ENCODE results near the gene CRHR2.

Gene CRHR2

GRCh38 chr7:30627026-30627425 is 55.2 kb downstream of the CRHR2 start:
- H3K4me1 ChIP-seq (ENCODE audit: control insufficient read depth, insufficient read depth, low read length) = no peaks in the 10 kb centered on the region
- CTCF ChIA-PET = interaction anchor here (0.5 to 1.3 kb wide), 2 partner anchors 13 to 113 kb away, joined by 4 to 5 read pairs; no protein-coding TSS in a partner anchor
- no peak overlapping the region for H3K4me3 ChIP-seq (ENCODE audit: low read depth, low read length)
- no peaks in the 10 kb centered on the region for H3K9me3 ChIP-seq (ENCODE audit: control insufficient read depth, insufficient read depth, low read depth, low read length)
- TF ChIP-seq ZNF148 (tag by site-specific recombination; IDR thresholded peaks at IDR 0.05; ENCODE audit: borderline replicate concordance) (no peak), ZNF398 (tag by site-specific recombination; IDR thresholded peaks at IDR 0.05) (no peak), ZNF114 (tag by site-specific recombination; IDR thresholded peaks at IDR 0.05) (no peak), KLF16 (tag by site-specific recombination; IDR thresholded peaks at IDR 0.05) (no peak), ZNF626 (tag by site-specific recombination; IDR thresholded peaks at IDR 0.05) (no peak), ZBTB20 (tag by site-specific recombination; IDR thresholded peaks at IDR 0.05) (no peak), HOXC10 (CRISPR knock-in tag; IDR thresholded peaks at IDR 0.05) (no peak), ZNF747 (tag by site-specific recombination; IDR thresholded peaks at IDR 0.05) (no peak)
- TF ChIP-seq, protein P1, sequence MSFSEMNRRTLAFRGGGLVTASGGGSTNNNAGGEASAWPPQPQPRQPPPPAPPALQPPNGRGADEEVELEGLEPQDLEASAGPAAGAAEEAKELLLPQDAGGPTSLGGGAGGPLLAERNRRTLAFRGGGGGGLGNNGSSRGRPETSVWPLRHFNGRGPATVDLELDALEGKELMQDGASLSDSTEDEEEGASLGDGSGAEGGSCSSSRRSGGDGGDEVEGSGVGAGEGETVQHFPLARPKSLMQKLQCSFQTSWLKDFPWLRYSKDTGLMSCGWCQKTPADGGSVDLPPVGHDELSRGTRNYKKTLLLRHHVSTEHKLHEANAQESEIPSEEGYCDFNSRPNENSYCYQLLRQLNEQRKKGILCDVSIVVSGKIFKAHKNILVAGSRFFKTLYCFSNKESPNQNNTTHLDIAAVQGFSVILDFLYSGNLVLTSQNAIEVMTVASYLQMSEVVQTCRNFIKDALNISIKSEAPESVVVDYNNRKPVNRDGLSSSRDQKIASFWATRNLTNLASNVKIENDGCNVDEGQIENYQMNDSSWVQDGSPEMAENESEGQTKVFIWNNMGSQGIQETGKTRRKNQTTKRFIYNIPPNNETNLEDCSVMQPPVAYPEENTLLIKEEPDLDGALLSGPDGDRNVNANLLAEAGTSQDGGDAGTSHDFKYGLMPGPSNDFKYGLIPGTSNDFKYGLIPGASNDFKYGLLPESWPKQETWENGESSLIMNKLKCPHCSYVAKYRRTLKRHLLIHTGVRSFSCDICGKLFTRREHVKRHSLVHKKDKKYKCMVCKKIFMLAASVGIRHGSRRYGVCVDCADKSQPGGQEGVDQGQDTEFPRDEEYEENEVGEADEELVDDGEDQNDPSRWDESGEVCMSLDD (tag by site-specific recombination; IDR thresholded peaks at IDR 0.05) = no peak
- POLR2A ChIA-PET = interaction anchor here (0.7 kb wide), 1 partner anchor 1862 kb away, joined by 3 read pairs; no protein-coding TSS in a partner anchor
- peaks cover 57 to 71% of the 10 kb centered on the region in 2 experiments for H3K36me3 ChIP-seq (ENCODE audit: control insufficient read depth in 2 of 2, insufficient read depth in 1 of 2, low read length in 2 of 2)
- no peak overlapping the region for H3K27ac ChIP-seq (ENCODE audit: extremely low read depth, low read depth, low read length)

DNA sequence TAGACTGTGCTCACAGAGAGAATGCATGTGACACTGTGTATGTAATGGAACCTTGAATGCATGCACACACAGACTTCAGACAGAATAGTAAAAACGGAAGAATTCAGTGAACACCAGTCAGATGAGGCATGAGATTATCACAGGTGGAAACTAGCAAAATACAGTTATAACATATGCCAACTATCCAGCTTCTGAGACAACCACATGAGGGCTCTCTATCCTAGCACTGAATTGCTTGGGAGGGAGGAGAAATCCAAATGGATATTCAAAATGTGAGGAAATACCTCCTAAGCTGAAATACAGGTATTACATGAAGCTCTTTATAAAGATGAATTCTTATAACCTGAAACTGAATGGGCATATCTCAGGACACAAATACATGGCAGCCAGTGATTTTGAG is 57.0 kb downstream of the CRHR2 start:
- ChIA-PET POLR2A (no interaction called here), CTCF (interaction anchor here (0.8 to 1.8 kb wide), 2 partner anchors 115 to 130 kb away, joined by 4 to 5 read pairs; no protein-coding TSS in a partner anchor)
- no peaks in the 10 kb centered on the region for H3K9me3 ChIP-seq (ENCODE audit: control insufficient read depth, insufficient read depth, low read depth, low read length)
- no peak overlapping the region for H3K4me3 ChIP-seq (ENCODE audit: low read depth, low read length)
- peaks cover 60 to 72% of the 10 kb centered on the region in 2 experiments for H3K36me3 ChIP-seq (ENCODE audit: control insufficient read depth in 2 of 2, insufficient read depth in 1 of 2, low read length in 2 of 2)
- no peak overlapping the region for H3K27ac ChIP-seq (ENCODE audit: extremely low read depth, low read depth, low read length)
- H3K4me1 ChIP-seq (ENCODE audit: control insufficient read depth, insufficient read depth, low read length) = no peaks in the 10 kb centered on the region
- TF ChIP-seq ZNF560 (tag by site-specific recombination; IDR thresholded peaks at IDR 0.05; ENCODE audit: borderline replicate concordance) = no peak
- TF ChIP-seq ZNF404 (tag by site-specific recombination; IDR thresholded peaks at IDR 0.05) = no peak
- no peak for TF ChIP-seq ZBTB48 (tag by site-specific recombination; IDR thresholded peaks at IDR 0.05)
- no peak for TF ChIP-seq ZNF529 (tag by site-specific recombination; IDR thresholded peaks at IDR 0.05; ENCODE audit: insufficient replicate concordance)
- TF ChIP-seq ZNF510 (tag by site-specific recombination; IDR thresholded peaks at IDR 0.05; ENCODE audit: insufficient replicate concordance) = no peak
- TF ChIP-seq ZNF621 (tag by site-specific recombination; IDR thresholded peaks at IDR 0.05) = no peak
- TF ChIP-seq CTCF (tag by site-specific recombination; IDR thresholded peaks at IDR 0.05) = no peak
- TF ChIP-seq PRDM10 (tag by site-specific recombination; IDR thresholded peaks at IDR 0.05) = no peak
- no peak for TF ChIP-seq ZBTB17 (tag by site-specific recombination; IDR thresholded peaks at IDR 0.05)
- no peak for TF ChIP-seq ZNF629 (tag by site-specific recombination; IDR thresholded peaks at IDR 0.05)
- TF ChIP-seq ZNF521 (tag by site-specific recombination; IDR thresholded peaks at IDR 0.05) = no peak
- TF ChIP-seq ZNF670 (tag by site-specific recombination; IDR thresholded peaks at IDR 0.05; ENCODE audit: low read depth) = no peak
- TF ChIP-seq OVOL3 (tag by site-specific recombination; IDR thresholded peaks at IDR 0.05) = no peak
- TF ChIP-seq ZNF184 (tag by site-specific recombination; IDR thresholded peaks at IDR 0.05) = no peak

All from HEK293 (cell line).